GM23248 (cell line): ENCODE measurements around the gene SMC1A.

Experiments
- EZH2 ChIP-seq: fragments of 200-600 bp; sonication (generic); IDR thresholded peaks from 2 replicates; pipeline ENCODE4 v1.6.1; 2018; ENCODE audit warnings: antibody characterized with exemption, mild to moderate bottlenecking; ENCODE audit not compliant: insufficient read depth, poor library complexity, severe bottlenecking
- EZH2phosphoT487 ChIP-seq: fragments of 200-600 bp; sonication (generic); IDR thresholded peaks from 2 replicates; pipeline ENCODE4 v1.6.1; 2018; ENCODE audit warnings: antibody characterized with exemption, moderate library complexity, mild to moderate bottlenecking, low read depth; ENCODE audit not compliant: insufficient read depth

DNA sequence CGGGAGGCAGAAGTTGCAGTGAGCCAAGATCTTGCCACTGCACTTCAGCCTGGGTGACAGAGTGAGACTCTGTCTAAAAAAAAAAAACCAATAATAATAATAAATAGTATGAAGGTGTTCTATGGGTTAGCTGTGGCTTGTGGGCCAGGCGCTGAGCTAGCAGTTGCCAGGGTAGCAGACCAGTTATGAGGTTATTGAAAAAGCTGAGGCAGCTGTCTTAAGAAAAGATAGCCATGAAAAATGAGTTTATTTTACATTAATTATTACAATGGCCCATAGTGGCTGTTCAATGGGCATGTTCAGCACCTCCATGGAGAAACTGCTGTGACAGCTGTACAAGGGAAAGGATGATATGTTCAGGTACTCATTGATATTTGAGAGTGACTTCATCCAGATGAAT is 25.0 kb upstream of the SMC1A start:
- TF ChIP-seq EZH2: no peak
- TF ChIP-seq EZH2phosphoT487: no peak
